HCT116 (cell line): ENCODE data around the gene AIMP1. TPM values are rescaled to one million over a fixed set of nuclear protein-coding genes. Genes with fewer than 3 reads are reported as not detected.

Experiments used
- ATAC-seq: fragments of 200-7000 bp; cut with Tn5 transposase; 2 replicates; pipeline ENCODE4 v1.9.1; 2020; ENCODE audit warnings: mild to moderate bottlenecking, moderate library complexity
- BruUV-seq: library from RNA; stranded (reverse); fragments of 400-500 nt; replicated peaks from 2 replicates; lab custom pipeline; 2021; lab: Mats Ljungman, UMichigan
- CTCF ChIA-PET: fragments of 300-600 bp; sonication (Branson Sonifier 250); formaldehyde crosslinking; loops from one replicate; lab custom pipeline; 2021; ENCODE audit warnings: antibody characterized with exemption; lab: Charles Lee
- POLR2A ChIA-PET: fragments of 300-600, 350-600 bp; sonication (Branson Sonifier 250); formaldehyde crosslinking; loops from one replicate; lab custom pipeline; 2021; ENCODE audit warnings: antibody characterized with exemption; lab: Charles Lee
- RAD21 ChIA-PET, 2 experiments: fragments of 300-600 bp; sonication (Branson Sonifier 250); formaldehyde crosslinking; loops; one replicate each; lab custom pipeline; 2023; ENCODE audit warnings: low total read pairs in 2 of 2; ENCODE audit not compliant: uncharacterized antibody in 2 of 2, unreplicated experiment in 2 of 2, low non-redundant PET in 1 of 2; lab: Charles Lee
- DNase-seq: peaks from one replicate; pipeline ENCODE4 v3.0.0-alpha.2; 2010; ENCODE audit warnings: low read depth, low spot score
- H2AFZ ChIP-seq: fragments of 200-600 bp; shearing (Covaris generic), sonication (generic); 2 replicates; pipeline ENCODE4 v1.6.1; 2017; ENCODE audit warnings: low read depth, mixed run types, mixed read lengths, antibody characterized with exemption, low read length; ENCODE audit not compliant: poor library complexity, severe bottlenecking
- H3K27ac ChIP-seq: 2 replicates; pipeline ENCODE4 v1.5.1; 2012; ENCODE audit warnings: low read depth, low read length
- H3K27me3 ChIP-seq: fragments of 200-600 bp; sonication (generic); 2 replicates; pipeline ENCODE4 v1.6.1; 2016; ENCODE audit warnings: mixed run types, low read length, mixed read lengths; ENCODE audit not compliant: insufficient read depth
- H3K36me3 ChIP-seq, 2 experiments: fragments of 200-500 bp in 1 of 2; fragments of 200-600 bp in 1 of 2; sonication (Bioruptor generic) in 1 of 2; sonication (generic) in 1 of 2; 2 replicates each; pipeline versions ENCODE4 v1.5.1 to v1.6.1; 2014 to 2016; ENCODE audit warnings: low read length in 2 of 2, inconsistent platforms in 1 of 2, mixed read lengths in 1 of 2, mixed run types in 1 of 2; ENCODE audit not compliant: insufficient read depth in 2 of 2, control insufficient read depth in 1 of 2
- H3K4me1 ChIP-seq, 2 experiments: fragments of 200-600 bp in 1 of 2; sonication (generic) in 1 of 2; 2 replicates each; pipeline versions ENCODE4 v1.5.1 to v1.6.1; 2012 to 2017; ENCODE audit warnings: low read length in 2 of 2, inconsistent platforms in 1 of 2, mild to moderate bottlenecking in 1 of 2, mixed read lengths in 1 of 2, mixed run types in 1 of 2, moderate library complexity in 1 of 2; ENCODE audit not compliant: insufficient read depth in 2 of 2, control insufficient read depth in 1 of 2
- H3K4me2 ChIP-seq: fragments of 200-600 bp; sonication (generic); 2 replicates; pipeline ENCODE4 v1.6.1; 2017; ENCODE audit warnings: mixed run types, low read length, mixed read lengths
- H3K4me3 ChIP-seq, 2 experiments: fragments of 200-600 bp in 1 of 2; sonication (generic) in 1 of 2; replicated peaks in 1 of 2; 2 replicates each; pipeline ENCODE4 v1.5.1; 2011 to 2016; ENCODE audit warnings: low read length in 2 of 2, control low read depth in 1 of 2, low read depth in 1 of 2, mild to moderate bottlenecking in 1 of 2, mixed read lengths in 1 of 2, mixed run types in 1 of 2
- H3K79me2 ChIP-seq: fragments of 200-600 bp; sonication (generic); 2 replicates; pipeline ENCODE4 v1.6.1; 2017; ENCODE audit warnings: mild to moderate bottlenecking, mixed run types, low read length, moderate library complexity, mixed read lengths; ENCODE audit not compliant: insufficient read depth
- H3K9ac ChIP-seq: fragments of 200-600 bp; sonication (generic); 2 replicates; pipeline ENCODE4 v1.6.1; 2016; ENCODE audit warnings: low read length, mixed read lengths
- H3K9me2 ChIP-seq: fragments of 200-600 bp; sonication (generic), shearing (Covaris generic); 2 replicates; pipeline ENCODE4 v1.6.1; 2017; ENCODE audit warnings: mixed run types, mild to moderate bottlenecking, moderate library complexity; ENCODE audit not compliant: insufficient read depth
- H3K9me3 ChIP-seq, 2 experiments: fragments of 200-500 bp in 1 of 2; fragments of 200-600 bp in 1 of 2; sonication (Bioruptor generic) in 1 of 2; sonication (generic) in 1 of 2; 2 replicates each; pipeline ENCODE4 v1.6.1; 2014 to 2017; ENCODE audit warnings: low read length in 2 of 2, mixed read lengths in 2 of 2, inconsistent platforms in 1 of 2, low read depth in 1 of 2, mild to moderate bottlenecking in 1 of 2, mixed run types in 1 of 2, moderate library complexity in 1 of 2; ENCODE audit not compliant: control insufficient read depth in 1 of 2, insufficient read depth in 1 of 2
- H4K20me1 ChIP-seq: fragments of 200-600 bp; sonication (generic), shearing (Covaris generic); 2 replicates; pipeline ENCODE4 v1.6.1; 2017; ENCODE audit warnings: mixed run types, mild to moderate bottlenecking, moderate library complexity; ENCODE audit not compliant: insufficient read depth
- CBX3 ChIP-seq: IDR thresholded peaks from 2 replicates; pipeline ENCODE4 v1.6.1; 2012; ENCODE audit warnings: low read depth
- CEBPB ChIP-seq: IDR thresholded peaks from 2 replicates; pipeline ENCODE4 v1.6.1; 2012; ENCODE audit warnings: low read depth
- EGR1 ChIP-seq: IDR thresholded peaks from 2 replicates; pipeline ENCODE4 v1.6.1; 2012; ENCODE audit warnings: low read depth
- ELF1 ChIP-seq: IDR thresholded peaks from 2 replicates; pipeline ENCODE4 v1.6.1; 2012; ENCODE audit warnings: low read depth, borderline replicate concordance
- FOSL1 ChIP-seq: IDR thresholded peaks from 2 replicates; pipeline ENCODE4 v1.6.1; 2012; ENCODE audit warnings: low read depth
- JUND ChIP-seq: IDR thresholded peaks from 2 replicates; pipeline ENCODE4 v1.6.1; 2012
- POLR2AphosphoS5 ChIP-seq: IDR thresholded peaks from 2 replicates; pipeline ENCODE4 v1.6.1; 2011; ENCODE audit warnings: mild to moderate bottlenecking, low read depth, low read length, moderate library complexity
- RAD21 ChIP-seq: IDR thresholded peaks from 2 replicates; pipeline ENCODE4 v1.6.1; 2012; ENCODE audit warnings: low read depth, mild to moderate bottlenecking
- SIN3A ChIP-seq: IDR thresholded peaks from 2 replicates; pipeline ENCODE4 v1.6.1; 2012; ENCODE audit warnings: low read depth
- SP1 ChIP-seq: IDR thresholded peaks from 2 replicates; pipeline ENCODE4 v1.6.1; 2012; ENCODE audit warnings: low read depth
- YY1 ChIP-seq: IDR thresholded peaks from 2 replicates; pipeline ENCODE4 v1.6.1; 2011; ENCODE audit warnings: low read length, low read depth, moderate library complexity, mild to moderate bottlenecking; ENCODE audit not compliant: insufficient replicate concordance; ENCODE audit errors: extremely low read depth
- ZBTB33 ChIP-seq: IDR thresholded peaks from 2 replicates; pipeline ENCODE4 v1.6.1; 2011; ENCODE audit warnings: mild to moderate bottlenecking, low read length, moderate library complexity; ENCODE audit not compliant: insufficient replicate concordance; ENCODE audit errors: extremely low read depth
- ZNF274 ChIP-seq: fragments of 200-500 bp; sonication (Bioruptor generic); IDR thresholded peaks from 2 replicates; pipeline ENCODE4 v1.6.1; 2014; ENCODE audit warnings: mild to moderate bottlenecking, low read depth, low read length, inconsistent platforms
- intact Hi-C: fragments of 100-400 bp; cut with micrococcal nuclease; formaldehyde crosslinking; loops from 2 replicates; pipeline ENCODE4 v1.10.0; 2022
- total RNA-seq: library from RNA; stranded (reverse); gene quantifications from one replicate; pipeline ENCODE4 v1.2.1, GENCODE V29; 2021; ENCODE audit not compliant: unreplicated experiment
- TF ChIP-seq, protein P1 (sequence below): IDR thresholded peaks from 2 replicates; pipeline ENCODE4 v1.6.1; 2012
- TF ChIP-seq, protein P2 (sequence below): IDR thresholded peaks from 2 replicates; pipeline ENCODE4 v1.6.1; 2012; ENCODE audit warnings: low read depth

Gene AIMP1
- total RNA-seq, 1 experiment from 2014 or later: 67.4 TPM

DNA sequence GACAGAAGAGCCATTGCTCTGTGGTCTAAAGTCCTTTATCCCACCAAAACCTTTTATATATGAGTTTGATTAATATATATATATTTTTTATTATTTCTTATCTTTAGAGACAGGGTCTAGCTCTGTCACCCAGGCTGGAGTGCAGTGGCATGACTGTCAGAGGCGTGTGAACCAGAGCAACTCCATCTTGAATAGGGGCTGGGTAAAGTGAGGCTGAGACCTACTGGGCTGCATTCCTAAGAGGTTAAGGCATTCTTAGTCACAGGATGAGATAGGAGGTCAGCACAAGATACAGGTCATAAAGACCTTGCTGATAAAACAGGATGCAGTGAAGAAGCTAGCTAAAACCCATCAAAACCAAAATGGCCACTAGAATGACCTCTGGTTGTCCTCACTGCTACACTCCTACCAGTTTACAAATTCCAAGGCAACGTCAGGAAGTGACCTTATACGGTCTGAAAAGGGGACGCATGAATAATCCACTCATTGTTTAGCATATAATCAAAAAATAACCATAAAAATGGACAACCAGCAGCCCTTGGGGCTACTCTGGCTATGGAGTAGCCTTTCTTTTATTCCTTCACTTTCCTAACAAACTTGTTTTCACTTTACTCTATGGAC lies 10.8 kb upstream of the AIMP1 start:
- DNase-seq (no peak), ATAC-seq (no peak)
- H3K27ac ChIP-seq: no peak overlapping the region
- no TSS peak for BruUV-seq
- H3K4me3 ChIP-seq: no peak overlapping the region
- no peak overlapping the region for H2AFZ ChIP-seq
- no peaks in the 10 kb centered on the region for H3K36me3 ChIP-seq
- ChIA-PET RAD21 (no interaction called here), POLR2A (interaction anchor here (2.2 kb wide), 1 partner anchor 10 kb away, joined by 5 read pairs; the partner anchor contains the start of genes AIMP1 and TBCK), CTCF (no interaction called here)
- H3K9me3 ChIP-seq: no peaks in the 10 kb centered on the region
- no peaks in the 10 kb centered on the region for H3K4me1 ChIP-seq
- H4K20me1 ChIP-seq: no peaks in the 10 kb centered on the region
- no peak overlapping the region for H3K4me2 ChIP-seq
- H3K79me2 ChIP-seq: peaks cover 7% of the 10 kb centered on the region
- TF ChIP-seq CEBPB: no peak
- TF ChIP-seq POLR2AphosphoS5: no peak
- TF ChIP-seq RAD21: no peak
- no peak for TF ChIP-seq ZBTB33
- no peak for TF ChIP-seq EGR1
- no peak for TF ChIP-seq YY1
- TF ChIP-seq ZNF274: no peak
- no peak for TF ChIP-seq ELF1
- TF ChIP-seq, protein P1, sequence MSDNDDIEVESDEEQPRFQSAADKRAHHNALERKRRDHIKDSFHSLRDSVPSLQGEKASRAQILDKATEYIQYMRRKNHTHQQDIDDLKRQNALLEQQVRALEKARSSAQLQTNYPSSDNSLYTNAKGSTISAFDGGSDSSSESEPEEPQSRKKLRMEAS: no peak
- TF ChIP-seq CBX3: no peak
- TF ChIP-seq JUND: no peak
- no peak for TF ChIP-seq SIN3A
- TF ChIP-seq SP1: no peak
- TF ChIP-seq FOSL1: no peak
- TF ChIP-seq, protein P2, sequence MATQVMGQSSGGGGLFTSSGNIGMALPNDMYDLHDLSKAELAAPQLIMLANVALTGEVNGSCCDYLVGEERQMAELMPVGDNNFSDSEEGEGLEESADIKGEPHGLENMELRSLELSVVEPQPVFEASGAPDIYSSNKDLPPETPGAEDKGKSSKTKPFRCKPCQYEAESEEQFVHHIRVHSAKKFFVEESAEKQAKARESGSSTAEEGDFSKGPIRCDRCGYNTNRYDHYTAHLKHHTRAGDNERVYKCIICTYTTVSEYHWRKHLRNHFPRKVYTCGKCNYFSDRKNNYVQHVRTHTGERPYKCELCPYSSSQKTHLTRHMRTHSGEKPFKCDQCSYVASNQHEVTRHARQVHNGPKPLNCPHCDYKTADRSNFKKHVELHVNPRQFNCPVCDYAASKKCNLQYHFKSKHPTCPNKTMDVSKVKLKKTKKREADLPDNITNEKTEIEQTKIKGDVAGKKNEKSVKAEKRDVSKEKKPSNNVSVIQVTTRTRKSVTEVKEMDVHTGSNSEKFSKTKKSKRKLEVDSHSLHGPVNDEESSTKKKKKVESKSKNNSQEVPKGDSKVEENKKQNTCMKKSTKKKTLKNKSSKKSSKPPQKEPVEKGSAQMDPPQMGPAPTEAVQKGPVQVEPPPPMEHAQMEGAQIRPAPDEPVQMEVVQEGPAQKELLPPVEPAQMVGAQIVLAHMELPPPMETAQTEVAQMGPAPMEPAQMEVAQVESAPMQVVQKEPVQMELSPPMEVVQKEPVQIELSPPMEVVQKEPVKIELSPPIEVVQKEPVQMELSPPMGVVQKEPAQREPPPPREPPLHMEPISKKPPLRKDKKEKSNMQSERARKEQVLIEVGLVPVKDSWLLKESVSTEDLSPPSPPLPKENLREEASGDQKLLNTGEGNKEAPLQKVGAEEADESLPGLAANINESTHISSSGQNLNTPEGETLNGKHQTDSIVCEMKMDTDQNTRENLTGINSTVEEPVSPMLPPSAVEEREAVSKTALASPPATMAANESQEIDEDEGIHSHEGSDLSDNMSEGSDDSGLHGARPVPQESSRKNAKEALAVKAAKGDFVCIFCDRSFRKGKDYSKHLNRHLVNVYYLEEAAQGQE: no peak
- intact Hi-C loops: no loop called here
- H3K27me3 ChIP-seq: no peaks in the 10 kb centered on the region
- no peaks in the 10 kb centered on the region for H3K9me2 ChIP-seq
- no peak overlapping the region for H3K9ac ChIP-seq
